ENCODE data around the gene NHERF2. TPM values are rescaled to one million over a fixed set of nuclear protein-coding genes. Genes with fewer than 3 reads are reported as not detected.

The NHERF2 gene
- total and polyA plus RNA-seq, 9 of the 15 experiments (the other 6 are each of a cell fraction or from before 2014, with no cell fraction given) = 0.15 to 42.0 (median 12.5) TPM

- Histone ChIP-seq H3K27ac (ENCODE audit: extremely low read depth, low read depth, low read length) (peak overlapping the region; percentile 41; the same call in 2 of the 3 replicates), H3K79me2 (ENCODE audit: control insufficient read depth, insufficient read depth, low read length) (peaks cover 19% of the 10 kb centered on the region), H2AFZ (ENCODE audit: low read depth, low read length) (no peak overlapping the region; the same call in 1 of the 2 replicates), H3K36me3 (ENCODE audit: control insufficient read depth, insufficient read depth, low read length) (peaks cover 11% of the 10 kb centered on the region; the same call in 1 of the 3 replicates), H3K4me1 (replicated peaks in 1 of 2; ENCODE audit: control insufficient read depth in 2 of 2, insufficient read depth in 2 of 2, low read length in 2 of 2) (peaks cover 22 to 88% of the 10 kb centered on the region in 2 experiments), H4K20me1 (replicated peaks; ENCODE audit: control insufficient read depth, insufficient read depth, low read length) (0 out of 2 replicates have a peak, but pooled peaks cover 5% of the 10 kb centered on the region), H3K4me3 (no peak overlapping the region), H3K9ac (ENCODE audit: insufficient read depth in 1 of 2, low read depth in 2 of 2, low read length in 2 of 2) (peak overlapping the region; percentile 50 to 86; a peak in 3 of 4 replicates), H3K27me3 (ENCODE audit: control insufficient read depth in 2 of 2, insufficient read depth in 2 of 2, low read length in 2 of 2) (no peaks in the 10 kb centered on the region), H3K9me1 (ENCODE audit: control insufficient read depth, insufficient read depth, low read length) (peaks cover 3% of the 10 kb centered on the region), H3K9me3 (replicated peaks; ENCODE audit: control insufficient read depth, insufficient read depth, low read depth, low read length) (no peaks in the 10 kb centered on the region), H3K4me2 (ENCODE audit: insufficient read depth, low read length) (peak overlapping the region; percentile 45; the same call in 1 of the 2 replicates)
- POLR2A ChIA-PET = interaction anchor here (0.6 to 1.1 kb wide), 8 partner anchors 9 to 1398 kb away, joined by 3 to 4 read pairs (median 3); partner anchors contain the start of genes RPS2 and TRAF7
- CTCF ChIA-PET (ENCODE audit: low intra/inter-chr PET ratio) = interaction anchor here (0.6 kb wide), 1 partner anchor 221 kb away, joined by 4 read pairs; no protein-coding TSS in a partner anchor
- no TSS peak for BruUV-seq (replicated peaks)
- intact Hi-C loops (cut with micrococcal nuclease) = no loop called here
- in situ Hi-C loops (cut with MboI) = no loop called here
- peak; percentile 55 to 75 (median 65) for DNase-seq (ENCODE audit: extremely low read depth in 1 of 4, low spot score in 3 of 4)
- peak; percentile 58 for FAIRE-seq
- ATAC-seq = peak; percentile 59
- WGBS (ENCODE audit: insufficient coverage, low coverage, missing lambda C conversion rate) = 39% methylated on average over 7 of the region's 15 CpGs
- TF ChIP-seq TCF7L2 (IDR thresholded peaks at IDR 0.05; ENCODE audit: low read depth, low read length) (no peak), E4F1 (CRISPR knock-in tag; IDR thresholded peaks at IDR 0.05; ENCODE audit: borderline replicate concordance) (no peak), FOXP4 (CRISPR knock-in tag; IDR thresholded peaks at IDR 0.05; ENCODE audit: borderline replicate concordance) (0 out of 2 replicates have a peak, but pooled peaks have one; percentile 21), NBN (IDR thresholded peaks at IDR 0.05; ENCODE audit: low read depth) (no peak), FOSL1 (tag; conservative IDR thresholded peaks at IDR 0.05) (no peak), TAF9B (IDR thresholded peaks at IDR 0.05; ENCODE audit: partially characterized antibody) (no peak), IFI16 (CRISPR knock-in tag; IDR thresholded peaks at IDR 0.05) (no peak), TFAP4 (CRISPR knock-in tag; IDR thresholded peaks at IDR 0.05; ENCODE audit: borderline replicate concordance) (peak; percentile 95), JUN (IDR thresholded peaks at IDR 0.05; ENCODE audit: borderline replicate concordance, low read depth, low read length) (0 out of 2 replicates have a peak, but pooled peaks have one; percentile 27), JUN (CRISPR knock-in tag; IDR thresholded peaks at IDR 0.05; ENCODE audit: borderline replicate concordance) (no peak)
- TF ChIP-seq, protein P1, sequence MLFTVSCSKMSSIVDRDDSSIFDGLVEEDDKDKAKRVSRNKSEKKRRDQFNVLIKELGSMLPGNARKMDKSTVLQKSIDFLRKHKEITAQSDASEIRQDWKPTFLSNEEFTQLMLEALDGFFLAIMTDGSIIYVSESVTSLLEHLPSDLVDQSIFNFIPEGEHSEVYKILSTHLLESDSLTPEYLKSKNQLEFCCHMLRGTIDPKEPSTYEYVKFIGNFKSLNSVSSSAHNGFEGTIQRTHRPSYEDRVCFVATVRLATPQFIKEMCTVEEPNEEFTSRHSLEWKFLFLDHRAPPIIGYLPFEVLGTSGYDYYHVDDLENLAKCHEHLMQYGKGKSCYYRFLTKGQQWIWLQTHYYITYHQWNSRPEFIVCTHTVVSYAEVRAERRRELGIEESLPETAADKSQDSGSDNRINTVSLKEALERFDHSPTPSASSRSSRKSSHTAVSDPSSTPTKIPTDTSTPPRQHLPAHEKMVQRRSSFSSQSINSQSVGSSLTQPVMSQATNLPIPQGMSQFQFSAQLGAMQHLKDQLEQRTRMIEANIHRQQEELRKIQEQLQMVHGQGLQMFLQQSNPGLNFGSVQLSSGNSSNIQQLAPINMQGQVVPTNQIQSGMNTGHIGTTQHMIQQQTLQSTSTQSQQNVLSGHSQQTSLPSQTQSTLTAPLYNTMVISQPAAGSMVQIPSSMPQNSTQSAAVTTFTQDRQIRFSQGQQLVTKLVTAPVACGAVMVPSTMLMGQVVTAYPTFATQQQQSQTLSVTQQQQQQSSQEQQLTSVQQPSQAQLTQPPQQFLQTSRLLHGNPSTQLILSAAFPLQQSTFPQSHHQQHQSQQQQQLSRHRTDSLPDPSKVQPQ (CRISPR knock-in tag; IDR thresholded peaks at IDR 0.05; ENCODE audit: borderline replicate concordance) = no peak
Measured at GRCh38 chr16:2032285-2033056, 5.8 kb downstream of the NHERF2 start.

Data from K562 (cell line).